Activated naive CD4-positive, alpha-beta T cell treated with anti-CD3 and anti-CD28 coated beads, Interleukin-2, amount 10 ng/mL, durations not matched to agents 7 days and 5 days (primary cell): ENCODE results near the gene APBB1IP.

Experiments used
- CTCF ChIA-PET: fragments of 350-600 bp; sonication (Branson Sonifier 250); formaldehyde crosslinking; loops from one replicate; lab custom pipeline; 2021; ENCODE audit warnings: antibody characterized with exemption; lab: Charles Lee
- DNase-seq: peaks from one replicate; pipeline ENCODE4 v3.0.0-alpha.2; 2020
- H3K27ac Mint-ChIP-seq: one replicate; pipeline ENCODE4 v1.8.0; 2021; ENCODE audit warnings: mild to moderate bottlenecking, moderate library complexity, mixed read lengths
- H3K27me3 Mint-ChIP-seq: one replicate; pipeline ENCODE4 v1.8.0; 2021; ENCODE audit warnings: mild to moderate bottlenecking, mixed read lengths
- H3K36me3 Mint-ChIP-seq: one replicate; pipeline ENCODE4 v1.8.0; 2021; ENCODE audit warnings: mixed read lengths
- H3K4me1 Mint-ChIP-seq: one replicate; pipeline ENCODE4 v1.8.0; 2021; ENCODE audit warnings: mixed read lengths
- H3K4me3 Mint-ChIP-seq: one replicate; pipeline ENCODE4 v1.8.0; 2021; ENCODE audit warnings: mild to moderate bottlenecking, moderate library complexity, mixed read lengths
- H3K9me3 Mint-ChIP-seq: one replicate; pipeline ENCODE4 v1.8.0; 2021; ENCODE audit warnings: mixed read lengths

The APBB1IP gene

DNA sequence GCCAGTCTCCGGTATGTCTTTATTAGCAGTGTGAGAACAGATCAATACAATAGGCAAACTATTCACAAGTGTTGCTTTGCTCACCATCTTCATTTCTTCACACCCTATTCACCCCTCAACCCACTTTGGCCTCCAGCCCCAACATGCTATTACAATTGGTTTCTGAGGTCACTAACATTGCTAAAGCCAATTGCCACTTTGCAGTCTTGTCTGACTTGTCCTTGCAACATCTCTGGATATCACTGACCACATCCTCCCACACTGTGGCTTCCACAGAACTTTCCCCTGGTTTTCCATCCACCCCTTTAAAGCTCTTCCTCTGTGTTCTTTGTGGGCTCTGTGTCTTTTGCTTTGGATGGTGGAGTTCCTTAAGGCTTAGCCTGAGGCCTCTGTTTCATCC lies 5.2 kb upstream of the APBB1IP start:
- Mint-ChIP-seq H3K4me3 (no peak overlapping the region), H3K27ac (no peak overlapping the region), H3K36me3 (no peaks in the 10 kb centered on the region), H3K4me1 (peaks cover 35% of the 10 kb centered on the region), H3K9me3 (no peaks in the 10 kb centered on the region), H3K27me3 (no peaks in the 10 kb centered on the region)
- no peak for DNase-seq
- CTCF ChIA-PET: no interaction called here

GRCh38 chr10:26435852-26436251 lies 2.3 kb upstream of the APBB1IP start:
- no peak overlapping the region for H3K4me3 Mint-ChIP-seq
- H3K27me3 Mint-ChIP-seq: no peaks in the 10 kb centered on the region
- CTCF ChIA-PET: interaction anchor here (1.5 kb wide), 1 partner anchor 59 kb away, joined by 3 read pairs; no protein-coding TSS in a partner anchor
- no peak overlapping the region for H3K27ac Mint-ChIP-seq
- peaks cover 5% of the 10 kb centered on the region for H3K36me3 Mint-ChIP-seq
- no peaks in the 10 kb centered on the region for H3K9me3 Mint-ChIP-seq
- peaks cover 27% of the 10 kb centered on the region for H3K4me1 Mint-ChIP-seq
- no peak for DNase-seq

DNA sequence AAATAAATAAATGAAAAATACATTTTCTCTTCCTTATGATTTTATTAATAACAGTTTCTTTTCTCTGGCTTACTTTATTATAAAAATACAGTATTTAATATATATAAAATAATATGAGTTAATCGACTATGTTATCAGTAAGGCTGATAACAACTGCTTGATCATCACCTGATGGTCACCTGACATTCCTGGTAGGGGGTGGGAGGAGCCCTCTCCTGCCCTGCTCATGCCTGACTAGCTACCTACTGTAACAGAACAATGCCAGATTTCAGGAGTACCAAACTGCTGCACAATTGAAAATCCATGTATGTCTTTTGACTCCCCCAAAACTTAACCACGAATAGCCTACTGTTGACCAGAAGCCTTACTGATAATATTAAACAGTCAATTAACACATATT lies 1.3 kb upstream of the APBB1IP start:
- peaks cover 14% of the 10 kb centered on the region for H3K36me3 Mint-ChIP-seq
- peaks cover 34% of the 10 kb centered on the region for H3K4me1 Mint-ChIP-seq
- H3K4me3 Mint-ChIP-seq: peak overlapping the region; percentile 25
- no peaks in the 10 kb centered on the region for H3K9me3 Mint-ChIP-seq
- CTCF ChIA-PET: interaction anchor here (0.6 to 1.4 kb wide), 3 partner anchors 8 to 98 kb away, joined by 3 read pairs; no protein-coding TSS in a partner anchor
- DNase-seq: no peak
- H3K27ac Mint-ChIP-seq: peak overlapping the region; percentile 79
- no peaks in the 10 kb centered on the region for H3K27me3 Mint-ChIP-seq

- peak; percentile 81 for DNase-seq
- H3K4me1 Mint-ChIP-seq: peaks cover 46% of the 10 kb centered on the region
- peak overlapping the region; percentile 96 for H3K27ac Mint-ChIP-seq
- no peaks in the 10 kb centered on the region for H3K9me3 Mint-ChIP-seq
- CTCF ChIA-PET: interaction anchor here (1.3 kb wide), 1 partner anchor 39 kb away, joined by 4 read pairs; no protein-coding TSS in a partner anchor
- H3K36me3 Mint-ChIP-seq: peaks cover 26% of the 10 kb centered on the region
- H3K27me3 Mint-ChIP-seq: no peaks in the 10 kb centered on the region
- H3K4me3 Mint-ChIP-seq: peak overlapping the region; percentile 93
Measured at GRCh38 chr10:26438534-26439341, 597 bp downstream of the APBB1IP start.

DNA sequence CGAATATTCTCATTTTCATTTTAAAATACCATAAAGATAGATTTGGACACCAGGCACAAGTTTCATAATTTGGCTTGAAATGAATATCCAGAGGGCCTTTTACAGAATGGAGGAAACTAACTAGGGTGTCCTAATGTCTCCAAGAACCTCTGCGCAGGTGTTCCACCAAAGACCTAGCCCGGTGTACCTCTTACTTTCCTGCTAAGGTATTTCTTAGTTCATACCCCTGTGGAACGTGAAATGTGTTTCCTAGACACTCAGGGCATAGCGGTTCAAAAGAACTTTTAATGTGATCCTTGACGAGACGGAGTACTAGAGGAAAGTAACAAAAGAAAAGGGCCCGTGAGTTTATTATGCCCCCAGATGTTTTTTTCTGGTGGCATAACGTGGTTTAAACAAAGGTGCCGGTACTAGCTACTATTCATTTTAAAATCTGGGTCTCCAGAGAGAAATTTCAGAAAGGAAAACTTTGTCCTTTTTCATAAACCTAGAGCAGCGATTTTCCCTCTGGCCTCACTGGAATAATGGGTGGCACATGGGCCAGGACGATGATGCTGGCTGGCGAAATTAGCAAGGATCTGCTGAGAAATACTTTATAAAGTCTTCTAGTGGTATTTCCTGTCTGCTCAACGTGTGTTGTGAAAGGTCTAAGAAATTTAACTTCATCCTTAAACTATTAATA lies 1.4 kb downstream of the APBB1IP start:
- Mint-ChIP-seq H3K36me3 (peaks cover 33% of the 10 kb centered on the region), H3K4me3 (peak overlapping the region; percentile 93), H3K9me3 (no peaks in the 10 kb centered on the region), H3K4me1 (peaks cover 54% of the 10 kb centered on the region), H3K27me3 (no peaks in the 10 kb centered on the region), H3K27ac (peak overlapping the region; percentile 96)
- CTCF ChIA-PET: interaction anchor here (1.3 kb wide), 1 partner anchor 38 kb away, joined by 4 read pairs; no protein-coding TSS in a partner anchor
- no peak for DNase-seq

- Mint-ChIP-seq H3K9me3 (no peaks in the 10 kb centered on the region), H3K27me3 (no peaks in the 10 kb centered on the region), H3K36me3 (peaks cover 34% of the 10 kb centered on the region), H3K27ac (peak overlapping the region; percentile 96), H3K4me3 (peak overlapping the region; percentile 93), H3K4me1 (peaks cover 57% of the 10 kb centered on the region)
- no peak for DNase-seq
- CTCF ChIA-PET: no interaction called here
Measured at GRCh38 chr10:26440088-26440470, 1.9 kb downstream of the APBB1IP start.

GRCh38 chr10:26441491-26442214 lies 3.5 kb downstream of the APBB1IP start:
- Mint-ChIP-seq H3K27me3 (no peaks in the 10 kb centered on the region), H3K4me3 (peak overlapping the region; percentile 57), H3K9me3 (peaks cover 5% of the 10 kb centered on the region), H3K4me1 (peaks cover 63% of the 10 kb centered on the region), H3K36me3 (peaks cover 49% of the 10 kb centered on the region), H3K27ac (peak overlapping the region; percentile 81)
- CTCF ChIA-PET: interaction anchor here (0.7 to 1.1 kb wide), 5 partner anchors 15 to 242 kb away, joined by 3 to 4 read pairs (median 3); no protein-coding TSS in a partner anchor
- no peak for DNase-seq

GRCh38 chr10:26445411-26446031 lies 7.4 kb downstream of the APBB1IP start:
- peak overlapping the region; percentile 31 for H3K27ac Mint-ChIP-seq
- no peaks in the 10 kb centered on the region for H3K27me3 Mint-ChIP-seq
- CTCF ChIA-PET: interaction anchor here (0.6 to 1.4 kb wide), 3 partner anchors 9 to 58 kb away, joined by 3 read pairs; no protein-coding TSS in a partner anchor
- H3K9me3 Mint-ChIP-seq: peaks cover 7% of the 10 kb centered on the region
- peaks cover 83% of the 10 kb centered on the region for H3K4me1 Mint-ChIP-seq
- no peak for DNase-seq
- peaks cover 63% of the 10 kb centered on the region for H3K36me3 Mint-ChIP-seq
- H3K4me3 Mint-ChIP-seq: no peak overlapping the region

- H3K27ac Mint-ChIP-seq: peak overlapping the region; percentile 80
- peaks cover 64% of the 10 kb centered on the region for H3K36me3 Mint-ChIP-seq
- H3K4me1 Mint-ChIP-seq: peaks cover 82% of the 10 kb centered on the region
- DNase-seq: no peak
- peaks cover 7% of the 10 kb centered on the region for H3K9me3 Mint-ChIP-seq
- CTCF ChIA-PET: interaction anchor here (1.2 to 1.4 kb wide), 2 partner anchors 11 to 58 kb away, joined by 3 read pairs; no protein-coding TSS in a partner anchor
- no peak overlapping the region for H3K4me3 Mint-ChIP-seq
- no peaks in the 10 kb centered on the region for H3K27me3 Mint-ChIP-seq
Measured at GRCh38 chr10:26446258-26446657, 8.1 kb downstream of the APBB1IP start.

- CTCF ChIA-PET: interaction anchor here (0.8 to 1.4 kb wide), 4 partner anchors 11 to 110 kb away, joined by 3 to 4 read pairs (median 3); no protein-coding TSS in a partner anchor
- no peak for DNase-seq
- Mint-ChIP-seq H3K4me3 (peak overlapping the region; percentile 56), H3K9me3 (peaks cover 10% of the 10 kb centered on the region), H3K27me3 (no peaks in the 10 kb centered on the region), H3K4me1 (peaks cover 77% of the 10 kb centered on the region), H3K27ac (peak overlapping the region; percentile 94), H3K36me3 (peaks cover 67% of the 10 kb centered on the region)
Measured at GRCh38 chr10:26448292-26448691, 10.2 kb downstream of the APBB1IP start.

DNA sequence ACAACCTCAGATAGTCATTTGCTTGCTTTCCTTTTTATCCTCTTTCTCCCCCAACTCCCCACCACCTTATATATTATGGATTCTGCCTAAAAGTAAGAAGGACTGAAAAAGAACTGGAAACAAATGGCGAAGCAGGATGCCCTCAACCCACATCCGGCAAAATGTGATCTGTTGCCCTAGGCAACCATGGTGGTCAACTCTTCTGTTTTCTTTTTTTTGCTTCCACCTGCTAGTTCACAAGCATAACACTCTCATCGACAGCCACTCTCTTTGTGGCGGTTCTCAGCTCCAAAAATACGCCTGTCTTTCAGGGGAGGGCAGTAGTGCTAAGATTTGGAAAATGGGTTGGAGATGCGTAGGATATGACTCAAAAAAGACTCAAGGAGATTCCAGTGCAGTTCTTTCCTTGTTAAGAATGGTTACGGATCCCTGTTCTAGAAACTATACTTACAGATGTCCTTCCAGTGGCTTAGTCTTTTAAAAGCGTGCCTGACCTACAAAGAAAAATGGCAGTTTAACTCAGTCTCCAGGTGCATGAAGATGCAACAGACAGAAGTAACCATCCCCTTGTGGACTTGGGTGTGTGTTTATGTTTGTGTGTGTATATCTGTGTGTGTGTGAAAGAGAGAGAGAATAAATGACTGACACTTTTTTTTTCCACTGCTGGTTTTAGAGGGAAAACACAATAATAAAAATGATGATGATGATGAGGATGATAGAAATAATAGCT lies 10.7 kb downstream of the APBB1IP start:
- peak overlapping the region; percentile 94 for H3K27ac Mint-ChIP-seq
- H3K9me3 Mint-ChIP-seq: peaks cover 11% of the 10 kb centered on the region
- H3K4me1 Mint-ChIP-seq: peaks cover 80% of the 10 kb centered on the region
- H3K27me3 Mint-ChIP-seq: no peaks in the 10 kb centered on the region
- H3K36me3 Mint-ChIP-seq: peaks cover 70% of the 10 kb centered on the region
- peak overlapping the region; percentile 56 for H3K4me3 Mint-ChIP-seq
- CTCF ChIA-PET: interaction anchor here (1.2 to 1.4 kb wide), 3 partner anchors 12 to 86 kb away, joined by 3 to 4 read pairs (median 3); no protein-coding TSS in a partner anchor
- DNase-seq: peak; percentile 88

GRCh38 chr10:26449726-26450125 lies 11.6 kb downstream of the APBB1IP start:
- Mint-ChIP-seq H3K36me3 (peaks cover 63% of the 10 kb centered on the region), H3K9me3 (peaks cover 11% of the 10 kb centered on the region), H3K4me1 (peaks cover 76% of the 10 kb centered on the region), H3K4me3 (no peak overlapping the region), H3K27me3 (no peaks in the 10 kb centered on the region), H3K27ac (peak overlapping the region; percentile 94)
- no peak for DNase-seq
- CTCF ChIA-PET: interaction anchor here (1.4 kb wide), 1 partner anchor 12 kb away, joined by 3 read pairs; no protein-coding TSS in a partner anchor

GRCh38 chr10:26451903-26452302 lies 13.8 kb downstream of the APBB1IP start:
- H3K27ac Mint-ChIP-seq: no peak overlapping the region
- H3K4me1 Mint-ChIP-seq: peaks cover 77% of the 10 kb centered on the region
- CTCF ChIA-PET: no interaction called here
- H3K9me3 Mint-ChIP-seq: peaks cover 4% of the 10 kb centered on the region
- no peaks in the 10 kb centered on the region for H3K27me3 Mint-ChIP-seq
- DNase-seq: no peak
- peaks cover 55% of the 10 kb centered on the region for H3K36me3 Mint-ChIP-seq
- no peak overlapping the region for H3K4me3 Mint-ChIP-seq
